NCI-H526 (cell line): ENCODE measurements around the gene ZNF837.

Experiments
- DNase-seq, 2 experiments: peaks; one replicate each; lab custom pipeline; 2025; lab: John Stamatoyannopoulos, UW

The ZNF837 gene

DNA sequence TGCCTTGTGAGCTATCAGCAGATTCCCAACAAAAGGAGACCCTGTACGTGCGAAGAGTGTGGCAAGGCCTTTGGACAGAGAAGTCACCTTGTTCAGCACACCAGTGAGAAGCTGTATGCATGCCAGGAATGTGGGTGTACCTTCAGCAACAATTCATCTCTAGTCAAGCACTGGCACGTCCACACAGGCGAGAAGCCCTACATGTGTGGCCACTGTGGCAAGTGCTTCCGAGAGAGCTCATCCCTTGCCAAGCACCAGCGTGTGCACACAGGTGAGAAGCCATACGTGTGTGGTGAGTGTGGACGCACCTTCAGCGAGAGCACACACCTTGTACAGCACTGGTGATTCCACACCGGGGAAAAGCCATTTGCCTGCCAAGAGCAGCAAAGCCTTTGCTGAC lies 61.6 kb downstream of the ZNF837 start:
- DNase-seq = no peak

DNA sequence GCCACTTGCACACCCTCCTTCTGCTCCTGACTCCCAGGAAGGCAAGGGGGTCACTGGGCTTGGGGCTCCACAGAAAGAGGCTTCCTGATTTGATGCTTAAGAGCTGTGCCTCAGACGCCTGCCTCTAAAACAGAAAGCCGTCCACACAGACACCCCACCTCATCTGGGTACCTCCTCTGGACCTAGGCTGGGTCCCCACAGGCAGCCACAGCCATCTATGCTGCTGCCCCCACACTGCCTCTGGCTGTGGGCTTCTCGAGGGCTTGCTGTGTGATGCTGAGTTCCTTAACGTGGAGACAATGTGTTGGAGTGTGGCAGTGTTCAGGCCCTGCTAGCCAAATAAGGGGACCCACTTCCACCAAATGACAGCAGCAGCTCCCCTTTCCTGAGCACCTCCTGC lies 62.5 kb downstream of the ZNF837 start:
- DNase-seq = no peak
